Endothelial cell of umbilical vein (primary cell): ENCODE data around the gene NRXN3.

Experiments
- EZH2 ChIP-seq: IDR thresholded peaks from 2 replicates; pipeline ENCODE4 v1.6.1; 2012; ENCODE audit warnings: borderline replicate concordance, low read depth, mild to moderate bottlenecking, moderate library complexity, low read length, inconsistent platforms; ENCODE audit not compliant: severe bottlenecking
- JUN ChIP-seq: IDR thresholded peaks from 2 replicates; pipeline ENCODE4 v1.6.1; 2011; ENCODE audit warnings: borderline replicate concordance, low read depth; ENCODE audit not compliant: insufficient read length, insufficient read depth
- POLR2A ChIP-seq: IDR thresholded peaks from 2 replicates; pipeline ENCODE4 v1.6.1; 2012; ENCODE audit warnings: low read depth, mild to moderate bottlenecking, control low read depth, low read length
- POLR2AphosphoS5 ChIP-seq: IDR thresholded peaks from 2 replicates; pipeline ENCODE4 v1.6.1; 2012; ENCODE audit warnings: low read depth, mild to moderate bottlenecking, control low read depth, low read length, moderate library complexity; ENCODE audit not compliant: insufficient read depth
- TF ChIP-seq, protein P1 (sequence below), 2 donors: IDR thresholded peaks; 1 replicate in 1 of 2; 2 replicates in 1 of 2; pipeline ENCODE4 v1.5.1; 2011; ENCODE audit warnings: low read length in 2 of 2, mild to moderate bottlenecking in 2 of 2, moderate library complexity in 2 of 2, control low read depth in 1 of 2, inconsistent platforms in 1 of 2, low read depth in 1 of 2; ENCODE audit not compliant: insufficient read depth in 1 of 2; ENCODE audit errors: extremely low read depth in 1 of 2

DNA sequence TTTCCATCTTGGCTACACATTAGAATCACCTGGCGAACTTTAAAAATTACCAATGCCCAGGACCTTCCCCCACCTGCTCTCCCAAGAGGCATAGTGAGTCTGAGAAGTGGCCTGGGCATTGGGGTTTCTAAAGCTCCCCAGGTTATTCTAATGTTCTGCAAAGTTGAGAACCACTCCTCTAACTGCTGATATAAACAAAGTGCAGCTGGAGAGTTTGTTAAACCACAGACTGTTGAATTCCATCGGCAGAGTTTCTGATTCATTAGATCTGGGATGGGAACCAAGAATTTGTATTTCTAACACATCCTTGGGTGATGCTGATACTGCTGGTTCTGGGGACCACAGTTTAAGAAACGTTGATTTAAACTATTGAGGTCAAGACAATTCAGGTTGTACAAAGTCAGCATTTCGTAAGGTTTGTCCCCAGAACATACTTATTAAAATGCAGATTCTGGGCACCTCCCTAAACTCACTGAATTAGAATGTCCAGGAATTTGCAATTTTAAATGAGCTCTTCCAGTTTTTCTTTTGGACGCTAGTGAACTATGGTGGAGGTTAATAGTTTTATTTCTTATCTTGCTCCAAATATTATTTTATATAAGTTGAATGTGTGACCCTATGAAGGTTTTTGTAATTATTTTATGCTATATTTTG is 309.1 kb downstream of the NRXN3 start:
- TF ChIP-seq, protein P1, sequence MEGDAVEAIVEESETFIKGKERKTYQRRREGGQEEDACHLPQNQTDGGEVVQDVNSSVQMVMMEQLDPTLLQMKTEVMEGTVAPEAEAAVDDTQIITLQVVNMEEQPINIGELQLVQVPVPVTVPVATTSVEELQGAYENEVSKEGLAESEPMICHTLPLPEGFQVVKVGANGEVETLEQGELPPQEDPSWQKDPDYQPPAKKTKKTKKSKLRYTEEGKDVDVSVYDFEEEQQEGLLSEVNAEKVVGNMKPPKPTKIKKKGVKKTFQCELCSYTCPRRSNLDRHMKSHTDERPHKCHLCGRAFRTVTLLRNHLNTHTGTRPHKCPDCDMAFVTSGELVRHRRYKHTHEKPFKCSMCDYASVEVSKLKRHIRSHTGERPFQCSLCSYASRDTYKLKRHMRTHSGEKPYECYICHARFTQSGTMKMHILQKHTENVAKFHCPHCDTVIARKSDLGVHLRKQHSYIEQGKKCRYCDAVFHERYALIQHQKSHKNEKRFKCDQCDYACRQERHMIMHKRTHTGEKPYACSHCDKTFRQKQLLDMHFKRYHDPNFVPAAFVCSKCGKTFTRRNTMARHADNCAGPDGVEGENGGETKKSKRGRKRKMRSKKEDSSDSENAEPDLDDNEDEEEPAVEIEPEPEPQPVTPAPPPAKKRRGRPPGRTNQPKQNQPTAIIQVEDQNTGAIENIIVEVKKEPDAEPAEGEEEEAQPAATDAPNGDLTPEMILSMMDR (IDR thresholded peaks at IDR 0.05; ENCODE audit: extremely low read depth in 1 of 2, insufficient read depth in 1 of 2, low read depth in 1 of 2, low read length in 2 of 2) = no peak
- TF ChIP-seq EZH2 = no peak
- TF ChIP-seq POLR2AphosphoS5 = no peak
- no peak for TF ChIP-seq JUN
- TF ChIP-seq POLR2A = no peak
